ENCODE results near the gene LPAR6.

DNA sequence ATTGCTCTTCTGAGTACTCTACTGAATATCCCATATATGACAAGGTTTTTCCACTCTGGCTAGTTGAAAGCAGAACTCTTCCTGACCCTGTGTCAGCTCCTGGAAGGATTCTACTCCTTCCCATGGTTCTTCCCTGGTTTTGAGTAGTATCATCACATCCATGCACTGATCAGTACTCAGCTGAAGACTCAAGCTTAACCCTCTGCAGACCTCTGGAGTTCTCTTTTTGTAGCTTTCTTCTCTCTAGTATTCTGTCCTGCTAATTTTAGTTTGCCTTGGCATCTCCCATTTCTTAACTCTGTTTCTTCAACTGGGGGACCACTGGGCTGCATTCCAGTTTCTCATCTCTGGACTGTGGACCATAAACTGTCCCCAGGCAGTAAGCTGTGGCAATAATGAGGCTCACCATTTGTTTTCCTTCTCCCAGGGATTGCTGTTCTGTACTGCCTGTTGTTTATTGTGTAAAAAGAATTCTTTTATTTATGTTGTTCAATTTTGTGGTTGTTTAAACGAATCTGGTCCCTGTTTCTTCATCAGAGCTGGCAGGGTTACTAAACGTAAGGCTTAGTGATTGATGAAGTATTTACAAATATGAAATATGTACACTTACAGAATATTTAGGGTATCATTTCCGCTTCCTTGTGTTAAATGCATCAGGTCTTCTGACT, 19.7 kb downstream of the LPAR6 start:
- no peak for TF ChIP-seq ZNF513 (CRISPR knock-in tag; conservative IDR thresholded peaks at IDR 0.05)
- no peak for TF ChIP-seq RFX5 (IDR thresholded peaks at IDR 0.05; ENCODE audit: low read depth, low read length)
- no peak for TF ChIP-seq ZNF350 (CRISPR knock-in tag; IDR thresholded peaks at IDR 0.05; ENCODE audit: borderline replicate concordance, low read depth)
- no peak for TF ChIP-seq KDM5B (CRISPR knock-in tag; IDR thresholded peaks at IDR 0.05; ENCODE audit: borderline replicate concordance)
- TF ChIP-seq, protein P1, sequence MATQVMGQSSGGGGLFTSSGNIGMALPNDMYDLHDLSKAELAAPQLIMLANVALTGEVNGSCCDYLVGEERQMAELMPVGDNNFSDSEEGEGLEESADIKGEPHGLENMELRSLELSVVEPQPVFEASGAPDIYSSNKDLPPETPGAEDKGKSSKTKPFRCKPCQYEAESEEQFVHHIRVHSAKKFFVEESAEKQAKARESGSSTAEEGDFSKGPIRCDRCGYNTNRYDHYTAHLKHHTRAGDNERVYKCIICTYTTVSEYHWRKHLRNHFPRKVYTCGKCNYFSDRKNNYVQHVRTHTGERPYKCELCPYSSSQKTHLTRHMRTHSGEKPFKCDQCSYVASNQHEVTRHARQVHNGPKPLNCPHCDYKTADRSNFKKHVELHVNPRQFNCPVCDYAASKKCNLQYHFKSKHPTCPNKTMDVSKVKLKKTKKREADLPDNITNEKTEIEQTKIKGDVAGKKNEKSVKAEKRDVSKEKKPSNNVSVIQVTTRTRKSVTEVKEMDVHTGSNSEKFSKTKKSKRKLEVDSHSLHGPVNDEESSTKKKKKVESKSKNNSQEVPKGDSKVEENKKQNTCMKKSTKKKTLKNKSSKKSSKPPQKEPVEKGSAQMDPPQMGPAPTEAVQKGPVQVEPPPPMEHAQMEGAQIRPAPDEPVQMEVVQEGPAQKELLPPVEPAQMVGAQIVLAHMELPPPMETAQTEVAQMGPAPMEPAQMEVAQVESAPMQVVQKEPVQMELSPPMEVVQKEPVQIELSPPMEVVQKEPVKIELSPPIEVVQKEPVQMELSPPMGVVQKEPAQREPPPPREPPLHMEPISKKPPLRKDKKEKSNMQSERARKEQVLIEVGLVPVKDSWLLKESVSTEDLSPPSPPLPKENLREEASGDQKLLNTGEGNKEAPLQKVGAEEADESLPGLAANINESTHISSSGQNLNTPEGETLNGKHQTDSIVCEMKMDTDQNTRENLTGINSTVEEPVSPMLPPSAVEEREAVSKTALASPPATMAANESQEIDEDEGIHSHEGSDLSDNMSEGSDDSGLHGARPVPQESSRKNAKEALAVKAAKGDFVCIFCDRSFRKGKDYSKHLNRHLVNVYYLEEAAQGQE (IDR thresholded peaks at IDR 0.05; ENCODE audit: borderline replicate concordance in 1 of 2, low read depth in 1 of 2, low read length in 2 of 2): no peak
- no peak for TF ChIP-seq ZNF160 (CRISPR knock-in tag; IDR thresholded peaks at IDR 0.05)

Measured in HepG2 (cell line).